Right lobe of liver (tissue), 6 donors: ENCODE data around the gene PLCB2. TPM values are rescaled to one million over a fixed set of nuclear protein-coding genes. Genes with fewer than 3 reads are reported as not detected.

Experiments used
- ATAC-seq, 4 donors: fragments of 200-7000 bp; cut with Tn5 transposase; one replicate each; pipeline ENCODE4 v1.9.1; 2020; ENCODE audit warnings: mild to moderate bottlenecking in 4 of 4, moderate library complexity in 4 of 4
- DNase-seq, 3 donors: peaks; one replicate each; pipeline ENCODE4 v3.0.0-alpha.2; 2020
- H3K27ac ChIP-seq, 3 donors: fragments of 200-600 bp; one replicate each; pipeline ENCODE4 v1.8.0; 2022
- H3K27me3 ChIP-seq, 2 donors: fragments of 200-600 bp; one replicate each; pipeline ENCODE4 v1.8.0; 2022
- H3K36me3 ChIP-seq, 4 donors: fragments of 200-600 bp; sonication (generic) in 1 of 4; one replicate each; pipeline versions ENCODE4 v1.5.1 to v1.8.0; 2017 to 2022; ENCODE audit warnings: control low read depth in 1 of 4
- H3K4me1 ChIP-seq, 4 donors: fragments of 200-600 bp; sonication (generic) in 1 of 4; one replicate each; pipeline versions ENCODE4 v1.5.1 to v1.8.0; 2017 to 2022; ENCODE audit warnings: control low read depth in 1 of 4
- H3K4me3 ChIP-seq, 3 donors: fragments of 200-600 bp; one replicate each; pipeline ENCODE4 v1.8.0; 2022
- H3K9me3 ChIP-seq, 4 donors: fragments of 200-600 bp; sonication (generic) in 1 of 4; one replicate each; pipeline versions ENCODE4 v1.5.1 to v1.8.0; 2017 to 2022; ENCODE audit warnings: control low read depth in 1 of 4
- CTCF ChIP-seq, 4 donors: fragments of 200-600 bp in 3 of 4; fragments of 450-650 bp in 1 of 4; IDR thresholded peaks; one replicate each; pipeline versions ENCODE4 v1.5.1 to v1.8.0; 2016 to 2022; ENCODE audit warnings: antibody characterized with exemption in 4 of 4, mild to moderate bottlenecking in 2 of 4
- POLR2A ChIP-seq: fragments of 450-650 bp; IDR thresholded peaks from one replicate; pipeline ENCODE4 v1.6.1; 2017; ENCODE audit warnings: antibody characterized with exemption, mild to moderate bottlenecking
- WGBS: methylation state at CpG from one replicate; pipeline ENCODE4 v1.1.6; 2018; ENCODE audit warnings: low coverage, low lambda C conversion rate; ENCODE audit not compliant: insufficient coverage; ENCODE audit errors: missing lambda C conversion rate; 5-methylcytosine and 5-hydroxymethylcytosine counted together
- intact Hi-C, 2 donors: fragments of 100-400 bp; cut with DNase I; formaldehyde crosslinking; loops; one replicate each; pipeline versions ENCODE4 v1.11.2 to v1.14.1; 2022
- total RNA-seq, 6 experiments: library from RNA; depleted of rRNA in 2 of 6; stranded (reverse); fragments of >200 nt in 2 of 6; fragmentation: NEBNext Ultra II Directional in 3 of 6; extraction: Animal tissue kit (Norgen Biotek cat#: 25700) in 3 of 6; gene quantifications; one replicate each; pipeline versions ENCODE4 v1.1.0 to v1.2.4, GENCODE V29; 2016 to 2023
- donor health status: DM: no; HTN: yes; CAD: no.
- donor health status: DM: no; HTN: no; CAD: no.
- donor health status: DM: no; HTN: no; CAD: no.
- donor health status: DM: no; HTN: yes; CAD: no.
- donor health status: DM: no; HTN: yes; CAD: no.

Gene PLCB2
- total RNA-seq, 6 experiments from 2014 or later = 5.0 to 18.0 (median 7.2) TPM

- Histone ChIP-seq H3K27me3 (no peaks in the 10 kb centered on the region), H3K9me3 (no peaks in the 10 kb centered on the region), H3K4me3 (no peak overlapping the region), H3K36me3 (no peaks in the 10 kb centered on the region), H3K27ac (no peak overlapping the region), H3K4me1 (peaks cover 0 to 4% (median 0%) of the 10 kb centered on the region in 4 donors)
- ATAC-seq (peak; percentile 44 to 92 (median 62)), DNase-seq (peak in 1 of 3 donors; percentile 60)
- 63% methylated on average over 2 of the region's 7 CpGs for WGBS
- TF ChIP-seq CTCF (IDR thresholded peaks at IDR 0.05) (no peak), POLR2A (no peak)
- intact Hi-C loops = no loop called here
Observed at GRCh38 chr15:40266828-40267304, 40.9 kb downstream of the PLCB2 start.

- no peaks in the 10 kb centered on the region for H3K36me3 ChIP-seq
- DNase-seq (no peak), ATAC-seq (no peak)
- no peaks in the 10 kb centered on the region for H3K27me3 ChIP-seq
- 70% methylated on average over 2 of the region's 20 CpGs for WGBS
- H3K9me3 ChIP-seq = no peaks in the 10 kb centered on the region
- H3K4me1 ChIP-seq = no peaks in the 10 kb centered on the region
- TF ChIP-seq POLR2A = no peak
- no peak for TF ChIP-seq CTCF (IDR thresholded peaks at IDR 0.05)
- H3K27ac ChIP-seq = no peak overlapping the region
- H3K4me3 ChIP-seq = no peak overlapping the region
- intact Hi-C loops = no loop called here
Observed at GRCh38 chr15:40265875-40266274, 41.9 kb downstream of the PLCB2 start.

GRCh38 chr15:40265355-40265754 lies 42.4 kb downstream of the PLCB2 start:
- ATAC-seq (no peak), DNase-seq (no peak)
- WGBS = 80% methylated on average over 3 of the region's 10 CpGs
- H3K9me3 ChIP-seq = no peaks in the 10 kb centered on the region
- TF ChIP-seq POLR2A = no peak
- TF ChIP-seq CTCF (IDR thresholded peaks at IDR 0.05) = no peak
- no peaks in the 10 kb centered on the region for H3K4me1 ChIP-seq
- no peak overlapping the region for H3K4me3 ChIP-seq
- intact Hi-C loops = no loop called here
- no peak overlapping the region for H3K27ac ChIP-seq
- no peaks in the 10 kb centered on the region for H3K27me3 ChIP-seq
- no peaks in the 10 kb centered on the region for H3K36me3 ChIP-seq

- Histone ChIP-seq H3K36me3 (no peaks in the 10 kb centered on the region), H3K27me3 (no peaks in the 10 kb centered on the region), H3K4me3 (no peak overlapping the region), H3K27ac (no peak overlapping the region), H3K4me1 (no peaks in the 10 kb centered on the region), H3K9me3 (no peaks in the 10 kb centered on the region)
- TF ChIP-seq CTCF (IDR thresholded peaks at IDR 0.05) = no peak
- TF ChIP-seq POLR2A = no peak
- DNase-seq (no peak), ATAC-seq (no peak)
- 45% methylated on average over 4 of the region's 16 CpGs for WGBS
- intact Hi-C loops = no loop called here
Observed at GRCh38 chr15:40264321-40265153, 43.2 kb downstream of the PLCB2 start.
